ENCODE results near the gene ZNF385B.

ZNF385B gene

DNA sequence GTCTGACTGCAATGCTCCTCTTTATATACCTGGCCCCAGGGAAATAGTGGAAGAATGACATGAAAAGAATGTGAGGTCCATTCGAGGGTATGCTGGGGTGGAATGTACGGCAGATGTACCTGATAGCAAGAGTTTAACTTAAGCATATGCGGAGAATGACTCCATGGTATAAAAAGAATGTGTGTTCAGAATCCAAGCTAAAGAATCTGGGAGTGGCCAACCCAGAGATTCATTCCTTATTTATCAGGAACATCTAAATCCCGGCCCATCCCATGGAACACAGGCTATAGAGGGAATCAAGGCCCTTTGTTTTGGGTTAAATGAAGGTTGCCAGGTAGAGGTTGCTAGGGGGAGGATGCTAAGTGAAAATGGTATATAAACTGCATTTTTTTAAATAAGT, 150.0 kb downstream of the ZNF385B start:
- no peaks in the 10 kb centered on the region for H3K9me3 ChIP-seq (ENCODE audit: control insufficient read depth, insufficient read depth, low read length)
- no peaks in the 10 kb centered on the region for H3K36me3 ChIP-seq (ENCODE audit: control insufficient read depth, insufficient read depth, low read length)
- no peaks in the 10 kb centered on the region for H3K4me1 ChIP-seq (ENCODE audit: control insufficient read depth, insufficient read depth, low read length)
- H3K27ac ChIP-seq (ENCODE audit: low read depth, low read length) = no peak overlapping the region
- no peak overlapping the region for H3K9ac ChIP-seq (ENCODE audit: low read depth, low read length)
- H3K4me3 ChIP-seq (ENCODE audit: low read depth, low read length) = no peak overlapping the region
- H3K27me3 ChIP-seq (ENCODE audit: control insufficient read depth, insufficient read depth, low read length) = no peaks in the 10 kb centered on the region

- H3K27me3 ChIP-seq (ENCODE audit: control insufficient read depth, insufficient read depth, low read length) = no peaks in the 10 kb centered on the region
- H3K27ac ChIP-seq (ENCODE audit: low read depth, low read length) = no peak overlapping the region
- no peaks in the 10 kb centered on the region for H3K36me3 ChIP-seq (ENCODE audit: control insufficient read depth, insufficient read depth, low read length)
- H3K9me3 ChIP-seq (ENCODE audit: control insufficient read depth, insufficient read depth, low read length) = no peaks in the 10 kb centered on the region
- no peaks in the 10 kb centered on the region for H3K4me1 ChIP-seq (ENCODE audit: control insufficient read depth, insufficient read depth, low read length)
- no peak overlapping the region for H3K4me3 ChIP-seq (ENCODE audit: low read depth, low read length)
- no peak overlapping the region for H3K9ac ChIP-seq (ENCODE audit: low read depth, low read length)
Observed at GRCh38 chr2:179703702-179704101, 157.7 kb downstream of the ZNF385B start.

DNA sequence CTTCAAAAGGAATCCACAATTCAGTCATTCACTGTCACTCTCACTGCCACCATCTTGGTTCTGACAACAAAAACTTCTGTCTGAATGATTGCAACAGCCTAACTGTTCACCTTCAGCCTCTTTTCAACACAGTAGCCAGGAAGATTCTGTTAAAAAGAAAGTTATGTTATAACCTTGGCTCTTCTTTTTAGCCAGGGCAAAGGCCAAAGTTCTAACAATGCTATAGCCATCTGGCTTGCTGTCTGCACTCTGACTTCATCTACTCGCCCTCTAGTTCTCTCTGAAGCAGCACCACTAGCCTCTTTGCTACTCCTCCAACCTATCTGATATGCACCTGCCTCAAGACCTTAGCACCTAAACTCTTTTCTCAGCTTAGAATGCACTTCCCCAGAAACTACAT, 158.5 kb downstream of the ZNF385B start:
- no peak overlapping the region for H3K9ac ChIP-seq (ENCODE audit: low read depth, low read length)
- H3K9me3 ChIP-seq (ENCODE audit: control insufficient read depth, insufficient read depth, low read length) = no peaks in the 10 kb centered on the region
- no peaks in the 10 kb centered on the region for H3K27me3 ChIP-seq (ENCODE audit: control insufficient read depth, insufficient read depth, low read length)
- no peaks in the 10 kb centered on the region for H3K4me1 ChIP-seq (ENCODE audit: control insufficient read depth, insufficient read depth, low read length)
- no peaks in the 10 kb centered on the region for H3K36me3 ChIP-seq (ENCODE audit: control insufficient read depth, insufficient read depth, low read length)
- H3K27ac ChIP-seq (ENCODE audit: low read depth, low read length) = no peak overlapping the region
- no peak overlapping the region for H3K4me3 ChIP-seq (ENCODE audit: low read depth, low read length)

GRCh38 chr2:179701524-179702110, 159.8 kb downstream of the ZNF385B start:
- Histone ChIP-seq H3K4me1 (ENCODE audit: control insufficient read depth, insufficient read depth, low read length) (no peaks in the 10 kb centered on the region), H3K4me3 (ENCODE audit: low read depth, low read length) (no peak overlapping the region)

GRCh38 chr2:179695486-179695885, 165.9 kb downstream of the ZNF385B start:
- no peaks in the 10 kb centered on the region for H3K4me1 ChIP-seq (ENCODE audit: control insufficient read depth, insufficient read depth, low read length)
- H3K4me3 ChIP-seq (ENCODE audit: low read depth, low read length) = no peak overlapping the region
- no peaks in the 10 kb centered on the region for H3K27me3 ChIP-seq (ENCODE audit: control insufficient read depth, insufficient read depth, low read length)
- H3K36me3 ChIP-seq (ENCODE audit: control insufficient read depth, insufficient read depth, low read length) = no peaks in the 10 kb centered on the region
- no peak overlapping the region for H3K9ac ChIP-seq (ENCODE audit: low read depth, low read length)
- H3K27ac ChIP-seq (ENCODE audit: low read depth, low read length) = no peak overlapping the region
- no peaks in the 10 kb centered on the region for H3K9me3 ChIP-seq (ENCODE audit: control insufficient read depth, insufficient read depth, low read length)

More at GRCh38 chr2:179701524-179702110, 159.8 kb downstream of the ZNF385B start:
- Histone ChIP-seq H3K27ac (ENCODE audit: low read depth, low read length) (no peak overlapping the region), H3K36me3 (ENCODE audit: control insufficient read depth, insufficient read depth, low read length) (no peaks in the 10 kb centered on the region), H3K9me3 (ENCODE audit: control insufficient read depth, insufficient read depth, low read length) (no peaks in the 10 kb centered on the region), H3K27me3 (ENCODE audit: control insufficient read depth, insufficient read depth, low read length) (no peaks in the 10 kb centered on the region), H3K9ac (ENCODE audit: low read depth, low read length) (no peak overlapping the region)

DNA sequence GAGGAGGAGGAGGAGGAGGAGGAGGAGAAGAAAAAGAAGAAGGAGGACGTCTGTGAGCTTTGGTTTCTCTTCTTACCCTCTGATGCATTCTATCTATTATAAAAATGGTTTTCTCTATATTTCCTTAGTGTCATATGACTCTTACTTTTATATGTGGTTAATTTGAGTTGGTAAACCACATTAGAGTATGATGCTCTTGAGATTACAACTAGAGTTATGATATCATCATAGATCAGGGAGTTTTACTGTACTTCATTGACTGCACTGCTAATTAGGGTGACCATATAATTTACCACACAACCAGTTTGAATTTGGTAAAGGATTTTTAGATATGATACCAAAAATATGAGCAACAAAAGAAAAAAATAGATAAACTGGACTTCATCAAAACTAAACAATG, 166.4 kb downstream of the ZNF385B start:
- no peaks in the 10 kb centered on the region for H3K27me3 ChIP-seq (ENCODE audit: control insufficient read depth, insufficient read depth, low read length)
- H3K9ac ChIP-seq (ENCODE audit: low read depth, low read length) = no peak overlapping the region
- no peak overlapping the region for H3K27ac ChIP-seq (ENCODE audit: low read depth, low read length)
- no peaks in the 10 kb centered on the region for H3K4me1 ChIP-seq (ENCODE audit: control insufficient read depth, insufficient read depth, low read length)
- no peaks in the 10 kb centered on the region for H3K9me3 ChIP-seq (ENCODE audit: control insufficient read depth, insufficient read depth, low read length)
- no peaks in the 10 kb centered on the region for H3K36me3 ChIP-seq (ENCODE audit: control insufficient read depth, insufficient read depth, low read length)
- H3K4me3 ChIP-seq (ENCODE audit: low read depth, low read length) = no peak overlapping the region

DNA sequence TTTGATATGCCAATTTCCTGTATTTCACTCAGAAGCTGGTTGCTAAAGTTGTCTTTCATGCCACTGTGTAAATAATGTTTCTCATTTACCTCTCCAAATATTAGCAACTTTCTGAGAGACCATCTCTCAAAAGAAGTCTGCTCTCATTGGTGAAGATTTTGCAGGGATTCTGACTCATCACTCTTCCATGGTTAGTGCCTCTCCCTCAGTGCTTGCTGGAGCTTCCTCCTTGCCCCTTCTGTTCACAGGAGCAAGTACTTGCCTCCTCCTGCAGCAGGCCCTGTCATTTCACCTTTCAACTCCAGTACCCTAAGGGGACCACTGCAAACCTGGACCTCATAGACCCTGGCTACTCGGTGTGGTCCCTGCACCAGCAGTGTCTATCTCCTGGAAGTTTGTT, 168.8 kb downstream of the ZNF385B start:
- Histone ChIP-seq H3K9ac (ENCODE audit: low read depth, low read length) (no peak overlapping the region), H3K4me3 (ENCODE audit: low read depth, low read length) (no peak overlapping the region), H3K36me3 (ENCODE audit: control insufficient read depth, insufficient read depth, low read length) (no peaks in the 10 kb centered on the region), H3K27me3 (ENCODE audit: control insufficient read depth, insufficient read depth, low read length) (no peaks in the 10 kb centered on the region), H3K9me3 (ENCODE audit: control insufficient read depth, insufficient read depth, low read length) (no peaks in the 10 kb centered on the region), H3K27ac (ENCODE audit: low read depth, low read length) (no peak overlapping the region), H3K4me1 (ENCODE audit: control insufficient read depth, insufficient read depth, low read length) (no peaks in the 10 kb centered on the region)

DNA sequence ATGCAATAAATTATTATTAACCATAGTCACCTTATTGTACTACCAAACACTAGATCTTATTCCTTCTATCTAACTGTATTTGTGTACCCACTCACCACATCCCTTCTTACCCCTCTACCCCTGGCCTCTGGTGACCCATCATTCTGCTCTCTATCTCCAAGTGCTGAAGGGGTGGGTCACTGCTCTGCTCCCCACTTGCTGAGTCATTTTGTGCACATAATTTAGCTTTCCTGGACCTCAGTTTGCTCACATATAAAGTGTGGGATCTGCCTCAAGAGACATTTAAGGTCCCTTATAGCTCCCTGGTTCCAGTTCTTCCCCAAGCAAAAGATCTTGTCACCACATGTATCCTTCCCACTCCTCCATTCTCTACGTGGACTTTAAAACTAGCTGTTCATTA, 169.4 kb downstream of the ZNF385B start:
- no peak overlapping the region for H3K27ac ChIP-seq (ENCODE audit: low read depth, low read length)
- no peak overlapping the region for H3K9ac ChIP-seq (ENCODE audit: low read depth, low read length)
- no peak overlapping the region for H3K4me3 ChIP-seq (ENCODE audit: low read depth, low read length)
- H3K9me3 ChIP-seq (ENCODE audit: control insufficient read depth, insufficient read depth, low read length) = no peaks in the 10 kb centered on the region
- H3K27me3 ChIP-seq (ENCODE audit: control insufficient read depth, insufficient read depth, low read length) = no peaks in the 10 kb centered on the region
- no peaks in the 10 kb centered on the region for H3K36me3 ChIP-seq (ENCODE audit: control insufficient read depth, insufficient read depth, low read length)
- no peaks in the 10 kb centered on the region for H3K4me1 ChIP-seq (ENCODE audit: control insufficient read depth, insufficient read depth, low read length)

DNA sequence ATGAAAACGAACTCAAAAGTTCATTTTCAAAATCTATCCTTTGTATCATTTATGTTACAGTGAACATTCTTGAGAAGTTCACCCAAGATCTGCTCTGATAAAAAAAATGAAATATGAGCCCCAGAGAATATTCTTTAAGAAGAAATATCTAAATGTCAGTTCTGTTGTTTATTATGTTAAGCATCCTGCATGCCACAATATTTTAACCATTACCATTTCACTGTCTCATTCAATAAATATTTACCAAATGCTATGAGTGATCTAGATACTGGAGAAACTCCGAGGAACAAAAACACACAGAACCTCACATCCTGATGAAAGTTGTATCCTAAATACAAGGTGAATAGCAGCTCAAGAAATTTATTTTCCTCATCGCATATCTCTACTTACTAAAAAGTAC, 170.2 kb downstream of the ZNF385B start:
- Histone ChIP-seq H3K4me1 (ENCODE audit: control insufficient read depth, insufficient read depth, low read length) (no peaks in the 10 kb centered on the region), H3K9me3 (ENCODE audit: control insufficient read depth, insufficient read depth, low read length) (no peaks in the 10 kb centered on the region), H3K27me3 (ENCODE audit: control insufficient read depth, insufficient read depth, low read length) (no peaks in the 10 kb centered on the region), H3K27ac (ENCODE audit: low read depth, low read length) (no peak overlapping the region), H3K9ac (ENCODE audit: low read depth, low read length) (no peak overlapping the region), H3K4me3 (ENCODE audit: low read depth, low read length) (no peak overlapping the region), H3K36me3 (ENCODE audit: control insufficient read depth, insufficient read depth, low read length) (no peaks in the 10 kb centered on the region)

GRCh38 chr2:179686718-179687342, 174.6 kb downstream of the ZNF385B start:
- Histone ChIP-seq H3K27ac (ENCODE audit: low read depth, low read length) (no peak overlapping the region), H3K4me1 (ENCODE audit: control insufficient read depth, insufficient read depth, low read length) (no peaks in the 10 kb centered on the region), H3K9me3 (ENCODE audit: control insufficient read depth, insufficient read depth, low read length) (no peaks in the 10 kb centered on the region), H3K36me3 (ENCODE audit: control insufficient read depth, insufficient read depth, low read length) (no peaks in the 10 kb centered on the region), H3K27me3 (ENCODE audit: control insufficient read depth, insufficient read depth, low read length) (no peaks in the 10 kb centered on the region), H3K9ac (ENCODE audit: low read depth, low read length) (no peak overlapping the region), H3K4me3 (ENCODE audit: low read depth, low read length) (no peak overlapping the region)

DNA sequence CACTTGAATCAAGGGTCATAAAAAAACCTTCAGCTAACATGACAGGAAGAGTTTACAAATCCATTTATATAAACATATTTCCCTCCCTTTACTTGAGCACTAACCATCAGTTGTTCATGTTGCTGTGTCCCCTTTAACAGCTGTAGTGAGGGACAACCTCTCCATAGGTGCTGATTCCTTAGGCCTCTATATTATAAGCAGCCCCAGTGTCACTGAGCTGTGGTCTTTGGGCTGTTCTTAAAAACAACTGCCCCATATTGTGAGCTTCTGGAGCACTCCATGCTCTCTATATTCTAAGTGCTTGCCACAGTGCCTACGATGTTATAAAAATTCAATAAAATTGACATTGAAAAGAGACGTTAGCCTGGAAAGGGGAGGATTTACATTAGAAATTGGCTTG, 175.3 kb downstream of the ZNF385B start:
- H3K27me3 ChIP-seq (ENCODE audit: control insufficient read depth, insufficient read depth, low read length) = no peaks in the 10 kb centered on the region
- H3K9me3 ChIP-seq (ENCODE audit: control insufficient read depth, insufficient read depth, low read length) = no peaks in the 10 kb centered on the region
- no peak overlapping the region for H3K9ac ChIP-seq (ENCODE audit: low read depth, low read length)
- H3K27ac ChIP-seq (ENCODE audit: low read depth, low read length) = no peak overlapping the region
- H3K4me3 ChIP-seq (ENCODE audit: low read depth, low read length) = no peak overlapping the region
- no peaks in the 10 kb centered on the region for H3K4me1 ChIP-seq (ENCODE audit: control insufficient read depth, insufficient read depth, low read length)
- no peaks in the 10 kb centered on the region for H3K36me3 ChIP-seq (ENCODE audit: control insufficient read depth, insufficient read depth, low read length)
